ENCODE data around the gene F2.

F2 gene

DNA sequence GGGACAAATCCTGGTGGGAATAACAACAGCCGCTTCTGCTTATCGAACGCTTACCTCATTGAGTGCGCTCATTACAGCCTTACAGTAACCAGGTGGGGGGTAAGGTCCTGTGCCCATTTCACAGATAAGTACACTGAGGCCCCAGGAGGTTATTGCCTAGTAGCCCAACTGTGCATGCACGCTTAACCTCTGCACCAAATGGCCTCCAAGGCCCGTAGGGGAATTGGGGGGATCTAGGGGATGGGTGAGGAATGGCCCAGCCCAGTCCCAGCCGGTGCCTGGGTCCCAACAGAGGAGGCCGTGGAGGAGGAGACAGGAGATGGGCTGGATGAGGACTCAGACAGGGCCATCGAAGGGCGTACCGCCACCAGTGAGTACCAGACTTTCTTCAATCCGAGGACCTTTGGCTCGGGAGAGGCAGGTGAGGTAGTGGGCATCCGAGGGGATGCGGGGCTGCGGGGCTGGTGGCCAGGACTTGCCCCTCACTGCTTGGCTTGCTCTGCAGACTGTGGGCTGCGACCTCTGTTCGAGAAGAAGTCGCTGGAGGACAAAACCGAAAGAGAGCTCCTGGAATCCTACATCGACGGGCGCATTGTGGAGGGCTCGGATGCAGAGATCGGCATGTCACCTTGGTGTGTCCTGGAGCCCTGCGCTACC, 7.3 kb downstream of the F2 start:
- no peak for ATAC-seq (replicated peaks; ENCODE audit: extremely low read depth, poor library complexity, severe bottlenecking)
- no peak for DNase-seq (ENCODE audit: low spot score in 2 of 2)
- no peaks in the 10 kb centered on the region for H3K27me3 Mint-ChIP-seq
- no peak overlapping the region for H3K27ac Mint-ChIP-seq (ENCODE audit: low read depth)
- no peaks in the 10 kb centered on the region for H3K9me3 Mint-ChIP-seq
- no peaks in the 10 kb centered on the region for H3K36me3 Mint-ChIP-seq (ENCODE audit: insufficient read depth)
- H3K4me1 Mint-ChIP-seq, result no peaks in the 10 kb centered on the region
- no peak overlapping the region for H3K4me3 Mint-ChIP-seq

DNA sequence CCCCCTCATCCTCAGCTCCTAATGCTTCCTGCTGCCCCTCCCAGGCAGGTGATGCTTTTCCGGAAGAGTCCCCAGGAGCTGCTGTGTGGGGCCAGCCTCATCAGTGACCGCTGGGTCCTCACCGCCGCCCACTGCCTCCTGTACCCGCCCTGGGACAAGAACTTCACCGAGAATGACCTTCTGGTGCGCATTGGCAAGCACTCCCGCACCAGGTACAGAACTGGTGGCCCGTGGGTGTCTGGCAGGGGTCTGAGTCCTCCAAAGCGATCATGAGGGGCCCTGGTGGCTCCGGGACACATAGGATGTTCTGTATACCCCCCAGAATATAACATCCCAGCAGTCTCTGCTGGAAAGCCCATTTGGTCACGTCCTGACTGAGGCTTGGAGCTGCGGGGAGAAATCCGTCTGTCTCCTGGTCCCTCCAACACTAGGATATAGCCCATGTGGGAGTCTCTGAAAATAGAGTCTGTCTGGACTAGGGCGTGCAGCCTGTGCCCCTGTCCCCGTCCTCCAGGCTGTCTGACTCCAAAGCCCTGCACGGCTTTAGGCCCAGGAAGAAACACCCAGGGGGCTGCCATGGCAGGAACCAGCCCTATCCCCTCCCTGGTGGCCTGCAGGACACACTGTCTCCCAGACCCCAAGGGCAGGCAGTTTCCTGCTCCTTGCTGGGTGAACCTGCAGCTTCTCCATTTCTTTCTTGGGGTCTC, 9.1 kb downstream of the F2 start:
- ATAC-seq (replicated peaks; ENCODE audit: extremely low read depth, poor library complexity, severe bottlenecking), result no peak
- H3K27ac Mint-ChIP-seq (ENCODE audit: low read depth), result no peak overlapping the region

DNA sequence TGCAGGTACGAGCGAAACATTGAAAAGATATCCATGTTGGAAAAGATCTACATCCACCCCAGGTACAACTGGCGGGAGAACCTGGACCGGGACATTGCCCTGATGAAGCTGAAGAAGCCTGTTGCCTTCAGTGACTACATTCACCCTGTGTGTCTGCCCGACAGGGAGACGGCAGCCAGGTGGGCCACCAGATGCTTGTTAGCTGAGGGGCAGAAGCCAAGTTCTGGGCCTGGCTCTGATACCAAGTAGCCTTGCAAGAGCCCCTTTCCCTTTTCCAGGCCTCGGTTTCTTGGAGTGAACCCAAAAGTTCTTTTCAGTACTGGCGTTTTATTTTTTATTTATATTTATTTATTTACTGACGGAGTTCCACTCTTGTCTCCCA, 9.6 kb downstream of the F2 start:
- Mint-ChIP-seq H3K27me3 (no peaks in the 10 kb centered on the region), H3K9me3 (no peaks in the 10 kb centered on the region), H3K36me3 (ENCODE audit: insufficient read depth) (no peaks in the 10 kb centered on the region), H3K27ac (ENCODE audit: low read depth) (no peak overlapping the region), H3K4me1 (no peaks in the 10 kb centered on the region), H3K4me3 (no peak overlapping the region)
- DNase-seq (ENCODE audit: low spot score in 2 of 2) (no peak), ATAC-seq (replicated peaks; ENCODE audit: extremely low read depth, poor library complexity, severe bottlenecking) (no peak)

More for the DNA sequence above, 9.1 kb downstream of the F2 start:
- Mint-ChIP-seq H3K36me3 (ENCODE audit: insufficient read depth) (no peaks in the 10 kb centered on the region), H3K4me3 (no peak overlapping the region), H3K9me3 (no peaks in the 10 kb centered on the region), H3K4me1 (no peaks in the 10 kb centered on the region), H3K27me3 (no peaks in the 10 kb centered on the region)
- no peak for DNase-seq (ENCODE audit: low spot score in 2 of 2)

DNA sequence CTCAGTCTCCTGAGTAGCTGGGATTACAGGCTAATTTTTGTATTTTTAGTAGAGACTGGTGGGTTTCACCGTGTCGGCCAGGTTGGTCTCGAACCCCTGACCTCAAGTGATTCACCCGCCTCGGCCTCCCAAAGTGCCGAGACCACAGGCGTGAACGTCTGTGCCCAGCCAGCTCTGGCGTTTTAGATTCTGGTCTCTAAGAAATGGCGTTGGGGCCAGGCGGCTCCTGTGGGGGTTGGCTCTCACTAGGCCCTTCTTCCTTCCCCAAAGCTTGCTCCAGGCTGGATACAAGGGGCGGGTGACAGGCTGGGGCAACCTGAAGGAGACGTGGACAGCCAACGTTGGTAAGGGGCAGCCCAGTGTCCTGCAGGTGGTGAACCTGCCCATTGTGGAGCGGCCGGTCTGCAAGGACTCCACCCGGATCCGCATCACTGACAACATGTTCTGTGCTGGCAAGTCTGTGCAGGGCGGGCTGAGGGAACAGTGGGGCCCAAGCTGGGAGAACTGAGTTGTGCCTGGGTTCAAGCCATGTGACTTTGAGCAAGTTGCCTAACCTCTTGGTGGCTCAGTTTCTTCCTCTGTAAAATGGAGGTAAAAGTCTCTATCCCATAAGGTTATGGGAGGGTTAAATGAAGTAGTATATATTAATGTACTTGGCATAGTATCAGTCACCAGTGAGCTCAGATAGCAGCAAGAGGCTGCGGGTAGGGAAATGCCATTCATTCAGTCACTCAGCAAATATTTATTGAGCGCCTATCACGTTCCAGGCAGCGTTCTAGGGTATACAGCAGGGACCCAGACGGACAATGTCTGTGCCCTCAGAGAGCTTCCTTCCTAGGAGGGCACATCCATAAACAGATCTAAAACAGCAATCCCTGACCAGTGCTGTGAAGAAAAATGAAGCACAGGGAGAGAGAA, 10.4 kb downstream of the F2 start:
- Mint-ChIP-seq H3K27me3 (no peaks in the 10 kb centered on the region), H3K4me1 (no peaks in the 10 kb centered on the region), H3K27ac (ENCODE audit: low read depth) (no peak overlapping the region), H3K36me3 (ENCODE audit: insufficient read depth) (no peaks in the 10 kb centered on the region), H3K9me3 (no peaks in the 10 kb centered on the region), H3K4me3 (no peak overlapping the region)
- DNase-seq (ENCODE audit: low spot score in 2 of 2) (no peak), ATAC-seq (replicated peaks; ENCODE audit: extremely low read depth, poor library complexity, severe bottlenecking) (no peak)

DNA sequence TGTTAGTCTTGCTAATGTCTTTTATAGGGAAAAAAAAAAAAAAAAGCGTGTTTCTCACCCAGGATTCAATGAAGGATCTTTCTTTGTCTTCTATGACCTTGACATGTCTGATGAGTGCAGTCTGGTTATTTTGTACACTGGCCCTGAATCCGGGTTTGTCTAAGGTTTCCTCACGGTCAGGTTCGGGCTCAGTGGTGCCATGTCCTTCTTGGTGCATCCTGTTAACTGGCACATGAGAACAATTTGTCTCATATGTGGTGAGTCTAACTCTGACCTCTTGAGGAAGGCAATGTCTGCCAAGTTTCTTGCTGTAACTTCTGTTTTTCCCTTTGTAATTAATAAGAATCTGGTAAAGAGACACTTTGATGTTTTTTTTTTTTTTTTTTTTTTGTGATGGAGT, 12.5 kb downstream of the F2 start:
- ATAC-seq (replicated peaks; ENCODE audit: extremely low read depth, poor library complexity, severe bottlenecking), result no peak
- H3K4me1 Mint-ChIP-seq, result no peaks in the 10 kb centered on the region
- H3K4me3 Mint-ChIP-seq, result no peak overlapping the region
- no peaks in the 10 kb centered on the region for H3K27me3 Mint-ChIP-seq
- H3K27ac Mint-ChIP-seq (ENCODE audit: low read depth), result no peak overlapping the region
- no peaks in the 10 kb centered on the region for H3K36me3 Mint-ChIP-seq (ENCODE audit: insufficient read depth)
- DNase-seq (ENCODE audit: low spot score in 2 of 2), result no peak
- no peaks in the 10 kb centered on the region for H3K9me3 Mint-ChIP-seq

- no peaks in the 10 kb centered on the region for H3K4me1 Mint-ChIP-seq
- H3K36me3 Mint-ChIP-seq (ENCODE audit: insufficient read depth), result no peaks in the 10 kb centered on the region
- ATAC-seq (replicated peaks; ENCODE audit: extremely low read depth, poor library complexity, severe bottlenecking) (no peak), DNase-seq (ENCODE audit: low spot score in 2 of 2) (no peak)
- no peak overlapping the region for H3K27ac Mint-ChIP-seq (ENCODE audit: low read depth)
- H3K27me3 Mint-ChIP-seq, result no peaks in the 10 kb centered on the region
- H3K9me3 Mint-ChIP-seq, result no peaks in the 10 kb centered on the region
- no peak overlapping the region for H3K4me3 Mint-ChIP-seq
Observed at GRCh38 chr11:46733234-46733633, 14.2 kb downstream of the F2 start.

DNA sequence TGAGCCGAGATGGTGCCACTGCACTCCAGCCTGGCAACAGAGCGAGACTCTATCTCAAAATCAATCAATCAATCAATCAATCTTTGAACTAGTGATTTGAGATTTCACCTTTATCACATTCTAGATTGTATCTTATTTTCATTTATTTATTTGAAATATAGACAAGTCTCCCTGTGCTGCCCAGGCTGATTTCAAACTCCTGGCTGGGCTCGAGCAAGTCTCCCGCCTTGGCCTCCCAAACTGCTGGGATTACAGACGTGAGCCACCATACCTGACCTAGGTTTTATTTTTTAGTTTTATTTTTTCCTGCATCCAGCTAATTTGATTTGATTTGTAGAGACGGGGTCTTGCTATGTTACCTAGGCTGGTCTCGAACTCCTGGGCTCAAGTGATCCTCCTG, 17.1 kb downstream of the F2 start:
- Mint-ChIP-seq H3K27me3 (no peaks in the 10 kb centered on the region), H3K9me3 (no peaks in the 10 kb centered on the region), H3K36me3 (ENCODE audit: insufficient read depth) (no peaks in the 10 kb centered on the region), H3K4me3 (no peak overlapping the region), H3K4me1 (no peaks in the 10 kb centered on the region), H3K27ac (ENCODE audit: low read depth) (no peak overlapping the region)
- DNase-seq (ENCODE audit: low spot score in 2 of 2) (no peak), ATAC-seq (replicated peaks; ENCODE audit: extremely low read depth, poor library complexity, severe bottlenecking) (no peak)

DNA sequence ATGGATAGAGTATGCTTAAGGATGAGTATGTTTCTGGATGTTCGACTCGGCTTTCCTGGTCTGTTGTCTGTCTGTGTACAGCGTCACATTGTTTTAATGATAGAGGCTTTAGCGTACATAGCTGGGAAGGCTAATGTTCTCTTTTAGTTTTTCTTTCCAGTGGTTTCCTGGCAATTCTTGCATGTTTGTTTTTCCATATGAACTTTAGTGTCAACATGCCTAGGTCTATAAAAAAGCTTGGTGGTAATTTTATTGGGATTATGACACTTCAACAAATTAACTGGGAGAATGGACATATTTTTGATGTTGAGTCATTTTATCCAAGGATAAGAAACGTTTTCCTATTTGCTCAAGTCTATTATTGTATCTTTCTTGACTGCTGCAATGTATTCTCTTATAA, 17.6 kb downstream of the F2 start:
- Mint-ChIP-seq H3K27ac (ENCODE audit: low read depth) (no peak overlapping the region), H3K27me3 (no peaks in the 10 kb centered on the region), H3K4me1 (no peaks in the 10 kb centered on the region), H3K4me3 (no peak overlapping the region), H3K36me3 (ENCODE audit: insufficient read depth) (peaks cover 2% of the 10 kb centered on the region), H3K9me3 (no peaks in the 10 kb centered on the region)
- DNase-seq (ENCODE audit: low spot score in 2 of 2) (no peak), ATAC-seq (replicated peaks; ENCODE audit: extremely low read depth, poor library complexity, severe bottlenecking) (no peak)

DNA sequence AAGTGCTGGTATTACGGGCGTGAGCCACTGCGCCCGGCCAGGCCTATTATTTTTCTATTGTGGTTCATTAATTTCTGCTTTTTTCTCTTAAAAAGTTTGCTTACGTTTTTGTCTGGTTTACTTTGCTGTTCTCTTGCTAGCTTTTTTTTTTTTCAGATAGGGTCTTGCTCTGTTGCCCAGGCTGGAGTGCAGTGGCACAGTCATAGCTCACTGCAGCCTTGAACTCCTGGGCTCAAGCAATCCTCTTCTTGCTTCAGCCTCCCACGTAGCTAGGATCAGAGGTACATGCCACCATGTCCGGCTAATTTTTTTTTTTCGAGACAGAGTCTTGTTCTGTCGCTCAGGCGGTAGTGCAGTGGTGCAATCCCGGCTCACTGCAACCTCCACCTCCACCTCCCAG, 18.7 kb downstream of the F2 start:
- DNase-seq (ENCODE audit: low spot score in 2 of 2) (no peak), ATAC-seq (replicated peaks; ENCODE audit: extremely low read depth, poor library complexity, severe bottlenecking) (no peak)
- Mint-ChIP-seq H3K27ac (ENCODE audit: low read depth) (no peak overlapping the region), H3K4me1 (no peaks in the 10 kb centered on the region), H3K9me3 (no peaks in the 10 kb centered on the region), H3K4me3 (no peak overlapping the region), H3K27me3 (no peaks in the 10 kb centered on the region), H3K36me3 (ENCODE audit: insufficient read depth) (peaks cover 8% of the 10 kb centered on the region)

DNA sequence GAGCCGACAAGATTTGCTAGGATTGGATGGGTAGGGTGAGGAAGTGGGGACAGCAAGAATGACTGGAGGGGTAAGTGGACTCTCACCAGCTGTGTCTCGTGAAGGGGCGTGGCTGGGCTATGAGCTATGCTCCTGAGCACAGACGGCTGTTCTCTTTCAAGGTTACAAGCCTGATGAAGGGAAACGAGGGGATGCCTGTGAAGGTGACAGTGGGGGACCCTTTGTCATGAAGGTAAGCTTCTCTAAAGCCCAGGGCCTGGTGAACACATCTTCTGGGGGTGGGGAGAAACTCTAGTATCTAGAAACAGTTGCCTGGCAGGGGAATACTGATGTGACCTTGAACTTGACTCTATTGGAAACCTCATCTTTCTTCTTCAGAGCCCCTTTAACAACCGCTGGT, 19.9 kb downstream of the F2 start:
- H3K4me1 Mint-ChIP-seq, result no peaks in the 10 kb centered on the region
- no peak overlapping the region for H3K27ac Mint-ChIP-seq (ENCODE audit: low read depth)
- no peak for DNase-seq (ENCODE audit: low spot score in 2 of 2)
- H3K27me3 Mint-ChIP-seq, result no peaks in the 10 kb centered on the region
- no peak for ATAC-seq (replicated peaks; ENCODE audit: extremely low read depth, poor library complexity, severe bottlenecking)
- peaks cover 14% of the 10 kb centered on the region for H3K36me3 Mint-ChIP-seq (ENCODE audit: insufficient read depth)
- no peak overlapping the region for H3K4me3 Mint-ChIP-seq
- H3K9me3 Mint-ChIP-seq, result no peaks in the 10 kb centered on the region

GRCh38 chr11:46741600-46742484, 22.8 kb downstream of the F2 start:
- no peaks in the 10 kb centered on the region for H3K4me1 Mint-ChIP-seq
- H3K9me3 Mint-ChIP-seq, result no peaks in the 10 kb centered on the region
- no peak overlapping the region for H3K27ac Mint-ChIP-seq (ENCODE audit: low read depth)
- no peaks in the 10 kb centered on the region for H3K27me3 Mint-ChIP-seq
- H3K36me3 Mint-ChIP-seq (ENCODE audit: insufficient read depth), result peaks cover 23% of the 10 kb centered on the region
- no peak for DNase-seq (ENCODE audit: low spot score in 2 of 2)
- no peak for ATAC-seq (replicated peaks; ENCODE audit: extremely low read depth, poor library complexity, severe bottlenecking)
- H3K4me3 Mint-ChIP-seq, result no peak overlapping the region

GRCh38 chr11:46743043-46743442, 24.0 kb downstream of the F2 start:
- H3K9me3 Mint-ChIP-seq, result no peaks in the 10 kb centered on the region
- H3K27ac Mint-ChIP-seq (ENCODE audit: low read depth), result no peak overlapping the region
- no peaks in the 10 kb centered on the region for H3K27me3 Mint-ChIP-seq
- H3K36me3 Mint-ChIP-seq (ENCODE audit: insufficient read depth), result peaks cover 28% of the 10 kb centered on the region
- H3K4me3 Mint-ChIP-seq, result no peak overlapping the region
- DNase-seq (ENCODE audit: low spot score in 2 of 2) (no peak), ATAC-seq (replicated peaks; ENCODE audit: extremely low read depth, poor library complexity, severe bottlenecking) (no peak)
- no peaks in the 10 kb centered on the region for H3K4me1 Mint-ChIP-seq
